WTC11 (cell line): ENCODE measurements around the gene ZDHHC1.

ENCODE experiments used
- ZNF671 ChIP-seq: fragments of 250-450 bp; sonication (Bioruptor Pico); IDR thresholded peaks from 2 replicates; pipeline ENCODE4 v1.8.0; 2021; ENCODE audit warnings: mild to moderate bottlenecking
- TF ChIP-seq, protein P1 (sequence below): sonication (generic); formaldehyde crosslinking; IDR thresholded peaks from 2 replicates; pipeline ENCODE4 v1.8.0; 2022; ENCODE audit warnings: missing genetic modification reagents
- TF ChIP-seq, protein P2 (sequence below): fragments of 250-450 bp; sonication (Bioruptor Pico); IDR thresholded peaks from 2 replicates; pipeline ENCODE4 v1.9.0; 2021; ENCODE audit warnings: mild to moderate bottlenecking

DNA sequence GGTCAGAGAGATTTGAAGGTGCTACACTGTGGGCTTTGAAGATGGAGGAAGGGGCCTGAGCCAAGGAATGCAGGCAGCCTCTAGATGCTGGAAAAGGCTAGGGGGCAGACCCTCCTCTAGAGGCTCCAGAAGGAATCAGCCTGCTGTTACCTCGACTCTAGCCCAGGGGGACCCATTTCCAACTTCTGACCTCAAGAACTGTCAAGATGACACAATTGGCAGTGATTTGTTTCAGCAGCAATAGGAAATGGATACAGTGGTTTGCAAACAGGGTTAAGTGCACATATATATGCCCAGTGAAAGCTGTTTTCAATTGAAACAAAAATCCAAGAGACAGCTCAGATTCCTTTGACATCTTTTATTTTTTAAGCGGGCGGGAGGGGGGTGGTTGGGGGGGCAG lies 3.7 kb upstream of the ZDHHC1 start:
- no peak for TF ChIP-seq ZNF671
- TF ChIP-seq, protein P1, sequence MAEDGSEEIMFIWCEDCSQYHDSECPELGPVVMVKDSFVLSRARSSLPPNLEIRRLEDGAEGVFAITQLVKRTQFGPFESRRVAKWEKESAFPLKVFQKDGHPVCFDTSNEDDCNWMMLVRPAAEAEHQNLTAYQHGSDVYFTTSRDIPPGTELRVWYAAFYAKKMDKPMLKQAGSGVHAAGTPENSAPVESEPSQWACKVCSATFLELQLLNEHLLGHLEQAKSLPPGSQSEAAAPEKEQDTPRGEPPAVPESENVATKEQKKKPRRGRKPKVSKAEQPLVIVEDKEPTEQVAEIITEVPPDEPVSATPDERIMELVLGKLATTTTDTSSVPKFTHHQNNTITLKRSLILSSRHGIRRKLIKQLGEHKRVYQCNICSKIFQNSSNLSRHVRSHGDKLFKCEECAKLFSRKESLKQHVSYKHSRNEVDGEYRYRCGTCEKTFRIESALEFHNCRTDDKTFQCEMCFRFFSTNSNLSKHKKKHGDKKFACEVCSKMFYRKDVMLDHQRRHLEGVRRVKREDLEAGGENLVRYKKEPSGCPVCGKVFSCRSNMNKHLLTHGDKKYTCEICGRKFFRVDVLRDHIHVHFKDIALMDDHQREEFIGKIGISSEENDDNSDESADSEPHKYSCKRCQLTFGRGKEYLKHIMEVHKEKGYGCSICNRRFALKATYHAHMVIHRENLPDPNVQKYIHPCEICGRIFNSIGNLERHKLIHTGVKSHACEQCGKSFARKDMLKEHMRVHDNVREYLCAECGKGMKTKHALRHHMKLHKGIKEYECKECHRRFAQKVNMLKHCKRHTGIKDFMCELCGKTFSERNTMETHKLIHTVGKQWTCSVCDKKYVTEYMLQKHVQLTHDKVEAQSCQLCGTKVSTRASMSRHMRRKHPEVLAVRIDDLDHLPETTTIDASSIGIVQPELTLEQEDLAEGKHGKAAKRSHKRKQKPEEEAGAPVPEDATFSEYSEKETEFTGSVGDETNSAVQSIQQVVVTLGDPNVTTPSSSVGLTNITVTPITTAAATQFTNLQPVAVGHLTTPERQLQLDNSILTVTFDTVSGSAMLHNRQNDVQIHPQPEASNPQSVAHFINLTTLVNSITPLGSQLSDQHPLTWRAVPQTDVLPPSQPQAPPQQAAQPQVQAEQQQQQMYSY (CRISPR knock-in tag): no peak
- TF ChIP-seq, protein P2, sequence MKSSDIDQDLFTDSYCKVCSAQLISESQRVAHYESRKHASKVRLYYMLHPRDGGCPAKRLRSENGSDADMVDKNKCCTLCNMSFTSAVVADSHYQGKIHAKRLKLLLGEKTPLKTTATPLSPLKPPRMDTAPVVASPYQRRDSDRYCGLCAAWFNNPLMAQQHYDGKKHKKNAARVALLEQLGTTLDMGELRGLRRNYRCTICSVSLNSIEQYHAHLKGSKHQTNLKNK (CRISPR knock-in tag): no peak
